A673 (cell line): Measurements from ENCODE around the gene OR9K2. TPM values are rescaled to one million over a fixed set of nuclear protein-coding genes. Genes with fewer than 3 reads are reported as not detected.

ENCODE experiments used
- BruUV-seq: library from RNA; stranded (reverse); fragments of 400-500 nt; replicated peaks from 2 replicates; lab custom pipeline; 2021; lab: Mats Ljungman, UMichigan
- CTCF ChIA-PET: fragments of 300-600 bp; sonication (Branson Sonifier 250); formaldehyde crosslinking; loops from one replicate; lab custom pipeline; 2022; ENCODE audit warnings: antibody characterized with exemption; lab: Charles Lee
- POLR2A ChIA-PET: fragments of 300-600 bp; sonication (Branson Sonifier 250); formaldehyde crosslinking; loops from one replicate; lab custom pipeline; 2022; ENCODE audit warnings: antibody characterized with exemption; ENCODE audit not compliant: low non-redundant PET; lab: Charles Lee
- DNase-seq: peaks from one replicate; pipeline ENCODE4 v3.0.0-alpha.2; 2015; ENCODE audit warnings: low spot score
- H3K27ac ChIP-seq: fragments of 200-600 bp; sonication (generic); 2 replicates; pipeline ENCODE4 v1.5.1; 2016; ENCODE audit warnings: mixed run types, low read depth, mild to moderate bottlenecking, mixed read lengths, antibody characterized with exemption, low read length; ENCODE audit not compliant: poor library complexity, severe bottlenecking
- H3K27me3 ChIP-seq: fragments of 200-600 bp; sonication (generic); replicated peaks from 2 replicates; pipeline ENCODE4 v1.6.1; 2017; ENCODE audit warnings: mixed run types, low read depth, mild to moderate bottlenecking, mixed read lengths, antibody characterized with exemption, low read length; ENCODE audit not compliant: insufficient read depth, poor library complexity
- H3K36me3 ChIP-seq: fragments of 200-600 bp; sonication (generic); 2 replicates; pipeline ENCODE4 v1.6.1; 2016; ENCODE audit warnings: mixed run types, mild to moderate bottlenecking, mixed read lengths, antibody characterized with exemption, low read length; ENCODE audit not compliant: insufficient read depth, poor library complexity, severe bottlenecking
- H3K4me1 ChIP-seq: fragments of 200-600 bp; sonication (generic); 2 replicates; pipeline ENCODE4 v1.6.1; 2017; ENCODE audit warnings: mixed run types, mild to moderate bottlenecking, mixed read lengths, antibody characterized with exemption, low read length; ENCODE audit not compliant: insufficient read depth, poor library complexity, severe bottlenecking
- H3K4me3 ChIP-seq: fragments of 200-600 bp; sonication (generic); 2 replicates; pipeline ENCODE4 v1.5.1; 2016; ENCODE audit warnings: low read depth, mixed run types, mild to moderate bottlenecking, mixed read lengths, low read length; ENCODE audit not compliant: poor library complexity, severe bottlenecking
- H3K9me3 ChIP-seq: fragments of 200-600 bp; sonication (generic); 2 replicates; pipeline ENCODE4 v1.6.1; 2016; ENCODE audit warnings: mixed run types, low read depth, mild to moderate bottlenecking, mixed read lengths, antibody characterized with exemption, low read length; ENCODE audit not compliant: poor library complexity, severe bottlenecking
- EZH2 ChIP-seq: fragments of 200-600 bp; sonication (generic); IDR thresholded peaks from 2 replicates; pipeline ENCODE4 v1.6.1; 2017; ENCODE audit warnings: borderline replicate concordance, low read depth, mild to moderate bottlenecking, mixed read lengths, antibody characterized with exemption, low read length; ENCODE audit not compliant: poor library complexity, severe bottlenecking
- intact Hi-C: fragments of 100-400 bp; cut with micrococcal nuclease; formaldehyde crosslinking; loops from one replicate; pipeline ENCODE4 v1.10.0; 2022; ENCODE audit not compliant: unreplicated experiment
- total RNA-seq: library from RNA; stranded (reverse); gene quantifications from 2 replicates; pipeline ENCODE4 v1.2.3, GENCODE V29; 2021
- TF ChIP-seq, protein P1 (sequence below): fragments of 300-800, 200-600 bp; sonication (generic); conservative IDR thresholded peaks from 2 replicates; pipeline ENCODE4 v1.5.1; 2017; ENCODE audit warnings: low read depth, mild to moderate bottlenecking, antibody characterized with exemption, low read length, moderate library complexity, mixed read lengths

The OR9K2 gene
- total RNA-seq, 1 experiment from 2014 or later, result not detected

DNA sequence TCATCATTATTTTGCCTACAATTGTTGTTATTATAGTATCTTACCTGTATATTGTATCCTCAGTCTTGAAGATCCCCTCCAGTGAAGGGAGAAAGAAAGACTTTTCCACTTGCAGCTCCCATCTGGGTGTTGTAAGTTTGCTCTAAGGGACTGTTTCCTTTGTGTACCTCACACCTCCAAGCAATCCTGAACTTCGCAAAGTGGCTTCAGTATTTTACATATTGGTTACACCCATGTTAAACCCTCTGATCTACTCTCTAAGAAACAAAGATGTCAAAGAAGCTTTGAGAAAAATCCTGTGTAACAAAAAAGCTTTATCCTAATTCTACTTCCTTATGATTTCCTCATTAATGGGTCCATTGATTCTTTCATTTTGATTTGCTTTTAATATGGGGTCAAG is 10.1 kb upstream of the OR9K2 start:
- no peak overlapping the region for H3K4me3 ChIP-seq
- DNase-seq, result no peak
- no peaks in the 10 kb centered on the region for H3K4me1 ChIP-seq
- no peak for TF ChIP-seq EZH2
- TF ChIP-seq, protein P1, sequence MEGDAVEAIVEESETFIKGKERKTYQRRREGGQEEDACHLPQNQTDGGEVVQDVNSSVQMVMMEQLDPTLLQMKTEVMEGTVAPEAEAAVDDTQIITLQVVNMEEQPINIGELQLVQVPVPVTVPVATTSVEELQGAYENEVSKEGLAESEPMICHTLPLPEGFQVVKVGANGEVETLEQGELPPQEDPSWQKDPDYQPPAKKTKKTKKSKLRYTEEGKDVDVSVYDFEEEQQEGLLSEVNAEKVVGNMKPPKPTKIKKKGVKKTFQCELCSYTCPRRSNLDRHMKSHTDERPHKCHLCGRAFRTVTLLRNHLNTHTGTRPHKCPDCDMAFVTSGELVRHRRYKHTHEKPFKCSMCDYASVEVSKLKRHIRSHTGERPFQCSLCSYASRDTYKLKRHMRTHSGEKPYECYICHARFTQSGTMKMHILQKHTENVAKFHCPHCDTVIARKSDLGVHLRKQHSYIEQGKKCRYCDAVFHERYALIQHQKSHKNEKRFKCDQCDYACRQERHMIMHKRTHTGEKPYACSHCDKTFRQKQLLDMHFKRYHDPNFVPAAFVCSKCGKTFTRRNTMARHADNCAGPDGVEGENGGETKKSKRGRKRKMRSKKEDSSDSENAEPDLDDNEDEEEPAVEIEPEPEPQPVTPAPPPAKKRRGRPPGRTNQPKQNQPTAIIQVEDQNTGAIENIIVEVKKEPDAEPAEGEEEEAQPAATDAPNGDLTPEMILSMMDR, result no peak
- BruUV-seq, result no TSS peak
- no peaks in the 10 kb centered on the region for H3K36me3 ChIP-seq
- ChIA-PET POLR2A (no interaction called here), CTCF (no interaction called here)
- intact Hi-C loops, result no loop called here
- H3K27me3 ChIP-seq, result peaks cover 8% of the 10 kb centered on the region
- H3K9me3 ChIP-seq, result no peaks in the 10 kb centered on the region
- H3K27ac ChIP-seq, result no peak overlapping the region

DNA sequence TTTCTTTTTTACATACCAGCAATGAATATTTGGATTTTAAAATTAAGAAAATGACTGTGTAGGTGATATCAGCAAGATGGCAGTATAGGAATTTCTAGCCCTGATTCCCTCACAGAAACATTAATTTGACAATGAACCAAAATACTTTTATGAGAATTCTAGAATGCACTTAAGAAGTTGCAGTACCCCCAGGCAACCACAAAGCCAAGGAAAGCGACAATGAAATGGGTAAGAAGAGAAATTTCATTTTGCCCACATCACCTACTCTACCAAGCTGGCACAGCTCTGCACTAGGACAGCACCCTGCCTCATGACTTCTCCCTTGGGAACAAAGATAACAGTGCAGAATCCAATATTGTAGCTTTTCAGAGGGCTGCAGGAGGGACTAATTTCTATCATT is 6.6 kb downstream of the OR9K2 start:
- peak; percentile 7 for DNase-seq
- intact Hi-C loops, result no loop called here

DNA sequence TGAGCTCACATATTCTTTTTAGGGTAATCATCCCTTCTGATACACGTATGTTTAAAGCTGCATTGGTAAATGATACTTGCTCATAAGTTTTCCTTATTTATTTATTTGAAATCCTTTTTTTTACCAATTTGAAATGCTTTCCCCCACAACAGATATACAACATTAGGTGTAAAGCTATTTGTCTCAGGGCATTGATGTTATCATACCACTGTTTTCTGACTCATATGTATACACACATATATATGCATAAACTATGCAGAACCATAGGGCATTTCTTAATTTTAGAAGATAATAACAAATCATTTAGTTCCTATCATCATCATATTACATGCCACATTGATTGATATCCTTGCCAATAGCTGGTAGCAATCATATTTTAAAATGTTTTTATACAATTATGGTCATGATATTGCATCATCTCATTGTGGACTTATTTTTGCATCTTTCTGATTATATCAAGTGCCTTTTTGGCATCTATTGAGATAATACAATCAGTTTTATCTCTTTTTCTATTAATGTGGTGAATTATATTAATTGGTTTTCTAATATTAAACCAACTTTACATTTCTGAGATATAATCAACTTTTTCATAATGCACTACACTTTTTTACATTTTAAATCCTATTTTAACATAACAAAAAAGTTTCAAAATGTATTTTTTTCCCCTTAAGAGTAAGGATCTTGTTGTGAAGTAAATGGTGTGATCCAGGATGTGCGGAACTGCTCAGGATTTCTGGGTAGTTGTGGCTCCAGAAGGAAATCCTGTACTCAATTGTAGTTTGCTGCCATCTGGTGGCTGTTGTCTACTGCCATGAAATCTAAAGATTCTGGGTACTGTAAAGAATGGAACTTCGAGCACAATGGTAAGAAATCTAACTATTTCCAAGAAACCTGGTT is 16.7 kb downstream of the OR9K2 start:
- Histone ChIP-seq H3K27ac (no peak overlapping the region), H3K36me3 (no peaks in the 10 kb centered on the region), H3K9me3 (no peaks in the 10 kb centered on the region), H3K27me3 (peaks cover 9% of the 10 kb centered on the region), H3K4me3 (no peak overlapping the region), H3K4me1 (no peaks in the 10 kb centered on the region)
- peak; percentile 70 for DNase-seq
- POLR2A ChIA-PET, result no interaction called here
- intact Hi-C loops, result loop anchor here (1.0 to 10.0 kb wide), 2 partner anchors 150 to 398 kb away; no protein-coding TSS in a partner anchor
- no TSS peak for BruUV-seq
- CTCF ChIA-PET, result interaction anchor here (1.0 kb wide), 1 partner anchor 150 kb away, joined by 6 read pairs; no protein-coding TSS in a partner anchor
- TF ChIP-seq, protein P1, result peak; percentile 83
- TF ChIP-seq EZH2, result no peak

More for the DNA sequence above, 6.6 kb downstream of the OR9K2 start:
- POLR2A ChIA-PET, result no interaction called here
- TF ChIP-seq, protein P1, result 0 out of 2 replicates have a peak, but pooled peaks have one; percentile 18
- TF ChIP-seq EZH2, result no peak
- no peak overlapping the region for H3K27ac ChIP-seq
- peaks cover 55% of the 10 kb centered on the region for H3K27me3 ChIP-seq
- H3K36me3 ChIP-seq, result no peaks in the 10 kb centered on the region
- H3K4me1 ChIP-seq, result no peaks in the 10 kb centered on the region
- no TSS peak for BruUV-seq
- no peaks in the 10 kb centered on the region for H3K9me3 ChIP-seq
- CTCF ChIA-PET, result no interaction called here
- no peak overlapping the region for H3K4me3 ChIP-seq
